Prostate gland (tissue), 2 donors: ENCODE data around the gene BORCS6.

ENCODE experiments used
- POLR2A ChIP-seq: fragments of 450-650 bp; IDR thresholded peaks from one replicate; pipeline ENCODE4 v1.6.1; 2016; ENCODE audit warnings: antibody characterized with exemption, mild to moderate bottlenecking
- TF ChIP-seq, protein P1 (sequence below), 4 experiments: fragments of 200-600 bp in 2 of 4; fragments of 450-650 bp in 2 of 4; sonication (generic) in 2 of 4; IDR thresholded peaks; 1 replicate in 3 of 4; 2 replicates in 1 of 4; pipeline ENCODE4 v1.5.1; 2016 to 2019; ENCODE audit warnings: antibody characterized with exemption in 4 of 4, mild to moderate bottlenecking in 2 of 4, moderate library complexity in 2 of 4

DNA sequence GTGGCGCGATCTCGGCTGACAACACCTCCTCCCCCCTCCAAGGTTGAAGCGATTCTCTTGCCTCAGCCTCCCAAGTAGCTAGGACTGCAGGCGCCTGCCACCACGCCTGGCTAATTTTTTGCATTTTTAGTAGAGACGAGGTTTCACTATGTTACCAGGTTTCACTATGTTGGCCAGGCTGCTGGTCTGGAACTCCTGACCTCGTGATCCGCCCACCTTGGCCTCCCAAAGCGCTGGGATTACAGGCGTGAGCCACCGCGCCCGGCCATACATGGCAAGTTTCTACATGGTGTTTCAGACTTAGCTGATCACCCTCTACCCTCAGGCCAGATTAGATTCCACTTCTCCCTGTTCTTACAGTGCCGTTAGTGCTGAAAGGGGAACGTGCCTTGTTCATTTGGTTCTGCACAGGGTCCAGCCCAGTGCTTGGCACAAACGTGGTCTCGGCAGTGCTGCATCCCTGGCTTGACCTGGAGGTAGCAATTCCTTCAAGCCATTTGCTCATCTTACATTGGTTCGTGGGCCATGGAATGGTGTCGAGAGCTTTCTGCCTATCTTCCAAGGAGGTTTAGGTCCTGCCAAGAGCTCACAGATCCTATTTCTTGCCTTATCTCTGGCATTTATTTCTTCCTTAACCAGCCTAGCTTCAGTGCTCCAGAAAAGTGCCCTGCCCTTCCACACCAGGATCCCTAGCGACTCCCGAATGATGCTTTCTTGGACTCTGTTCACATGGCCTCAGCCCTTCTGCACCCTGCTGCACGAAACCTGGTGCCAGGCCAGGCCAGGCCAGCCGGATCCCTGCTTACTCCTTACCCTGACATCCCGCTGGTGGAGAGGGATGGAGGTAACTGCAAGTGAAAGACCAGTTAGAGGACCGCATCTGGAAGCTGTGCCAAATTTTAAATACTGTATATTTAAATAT, 35.2 kb upstream of the BORCS6 start:
- TF ChIP-seq, protein P1, sequence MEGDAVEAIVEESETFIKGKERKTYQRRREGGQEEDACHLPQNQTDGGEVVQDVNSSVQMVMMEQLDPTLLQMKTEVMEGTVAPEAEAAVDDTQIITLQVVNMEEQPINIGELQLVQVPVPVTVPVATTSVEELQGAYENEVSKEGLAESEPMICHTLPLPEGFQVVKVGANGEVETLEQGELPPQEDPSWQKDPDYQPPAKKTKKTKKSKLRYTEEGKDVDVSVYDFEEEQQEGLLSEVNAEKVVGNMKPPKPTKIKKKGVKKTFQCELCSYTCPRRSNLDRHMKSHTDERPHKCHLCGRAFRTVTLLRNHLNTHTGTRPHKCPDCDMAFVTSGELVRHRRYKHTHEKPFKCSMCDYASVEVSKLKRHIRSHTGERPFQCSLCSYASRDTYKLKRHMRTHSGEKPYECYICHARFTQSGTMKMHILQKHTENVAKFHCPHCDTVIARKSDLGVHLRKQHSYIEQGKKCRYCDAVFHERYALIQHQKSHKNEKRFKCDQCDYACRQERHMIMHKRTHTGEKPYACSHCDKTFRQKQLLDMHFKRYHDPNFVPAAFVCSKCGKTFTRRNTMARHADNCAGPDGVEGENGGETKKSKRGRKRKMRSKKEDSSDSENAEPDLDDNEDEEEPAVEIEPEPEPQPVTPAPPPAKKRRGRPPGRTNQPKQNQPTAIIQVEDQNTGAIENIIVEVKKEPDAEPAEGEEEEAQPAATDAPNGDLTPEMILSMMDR (IDR thresholded peaks at IDR 0.05) = no peak
- no peak for TF ChIP-seq POLR2A
